ENCODE results near the gene XRCC2.

Gene XRCC2

DNA sequence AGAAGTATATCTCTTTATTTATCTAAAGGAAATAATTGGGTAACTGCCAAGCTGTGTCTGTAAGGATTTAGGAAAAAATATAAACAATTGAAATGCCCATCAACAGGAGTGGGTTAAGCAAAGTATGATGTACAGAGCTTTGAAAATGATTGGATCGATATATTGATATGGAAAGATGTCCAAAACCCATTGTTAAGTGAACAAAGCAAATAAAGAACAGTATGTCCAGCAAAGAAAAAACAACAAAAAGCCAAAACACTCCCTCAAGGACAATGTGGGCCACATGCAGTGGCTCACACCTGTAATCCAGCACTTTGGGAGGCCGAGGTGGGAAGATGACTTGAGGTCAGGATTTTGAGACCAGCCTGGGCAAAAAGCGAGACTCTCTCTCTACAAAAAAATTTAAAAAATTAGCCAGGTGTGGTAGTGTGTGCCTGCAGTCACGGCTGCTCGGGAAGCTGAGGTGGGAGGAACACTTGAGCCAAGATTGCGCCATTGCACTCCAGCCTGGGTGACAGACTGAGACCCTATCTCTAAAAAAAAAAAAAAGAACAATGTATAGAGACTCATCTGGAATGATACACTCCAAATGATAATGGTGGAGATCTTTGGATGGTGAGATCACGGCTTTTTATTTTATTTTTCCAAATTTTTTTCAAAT lies 37.9 kb downstream of the XRCC2 start:
- Histone ChIP-seq H3K4me3 (replicated peaks; ENCODE audit: insufficient read depth, low read length) (no peak overlapping the region), H3K27ac (replicated peaks) (no peak overlapping the region), H3K27me3 (ENCODE audit: insufficient read depth, poor library complexity, severe bottlenecking) (no peaks in the 10 kb centered on the region)
- TF ChIP-seq, protein P1, sequence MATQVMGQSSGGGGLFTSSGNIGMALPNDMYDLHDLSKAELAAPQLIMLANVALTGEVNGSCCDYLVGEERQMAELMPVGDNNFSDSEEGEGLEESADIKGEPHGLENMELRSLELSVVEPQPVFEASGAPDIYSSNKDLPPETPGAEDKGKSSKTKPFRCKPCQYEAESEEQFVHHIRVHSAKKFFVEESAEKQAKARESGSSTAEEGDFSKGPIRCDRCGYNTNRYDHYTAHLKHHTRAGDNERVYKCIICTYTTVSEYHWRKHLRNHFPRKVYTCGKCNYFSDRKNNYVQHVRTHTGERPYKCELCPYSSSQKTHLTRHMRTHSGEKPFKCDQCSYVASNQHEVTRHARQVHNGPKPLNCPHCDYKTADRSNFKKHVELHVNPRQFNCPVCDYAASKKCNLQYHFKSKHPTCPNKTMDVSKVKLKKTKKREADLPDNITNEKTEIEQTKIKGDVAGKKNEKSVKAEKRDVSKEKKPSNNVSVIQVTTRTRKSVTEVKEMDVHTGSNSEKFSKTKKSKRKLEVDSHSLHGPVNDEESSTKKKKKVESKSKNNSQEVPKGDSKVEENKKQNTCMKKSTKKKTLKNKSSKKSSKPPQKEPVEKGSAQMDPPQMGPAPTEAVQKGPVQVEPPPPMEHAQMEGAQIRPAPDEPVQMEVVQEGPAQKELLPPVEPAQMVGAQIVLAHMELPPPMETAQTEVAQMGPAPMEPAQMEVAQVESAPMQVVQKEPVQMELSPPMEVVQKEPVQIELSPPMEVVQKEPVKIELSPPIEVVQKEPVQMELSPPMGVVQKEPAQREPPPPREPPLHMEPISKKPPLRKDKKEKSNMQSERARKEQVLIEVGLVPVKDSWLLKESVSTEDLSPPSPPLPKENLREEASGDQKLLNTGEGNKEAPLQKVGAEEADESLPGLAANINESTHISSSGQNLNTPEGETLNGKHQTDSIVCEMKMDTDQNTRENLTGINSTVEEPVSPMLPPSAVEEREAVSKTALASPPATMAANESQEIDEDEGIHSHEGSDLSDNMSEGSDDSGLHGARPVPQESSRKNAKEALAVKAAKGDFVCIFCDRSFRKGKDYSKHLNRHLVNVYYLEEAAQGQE (IDR thresholded peaks at IDR 0.05; ENCODE audit: insufficient replicate concordance, low read depth): no peak
- TF ChIP-seq POLR2AphosphoS5 (IDR thresholded peaks at IDR 0.05; ENCODE audit: low read depth): no peak
- TF ChIP-seq SPI1 (IDR thresholded peaks at IDR 0.05; ENCODE audit: borderline replicate concordance, low read depth): no peak
- no peak for TF ChIP-seq GABPA (IDR thresholded peaks at IDR 0.05; ENCODE audit: low read depth)
- TF ChIP-seq, protein P2, sequence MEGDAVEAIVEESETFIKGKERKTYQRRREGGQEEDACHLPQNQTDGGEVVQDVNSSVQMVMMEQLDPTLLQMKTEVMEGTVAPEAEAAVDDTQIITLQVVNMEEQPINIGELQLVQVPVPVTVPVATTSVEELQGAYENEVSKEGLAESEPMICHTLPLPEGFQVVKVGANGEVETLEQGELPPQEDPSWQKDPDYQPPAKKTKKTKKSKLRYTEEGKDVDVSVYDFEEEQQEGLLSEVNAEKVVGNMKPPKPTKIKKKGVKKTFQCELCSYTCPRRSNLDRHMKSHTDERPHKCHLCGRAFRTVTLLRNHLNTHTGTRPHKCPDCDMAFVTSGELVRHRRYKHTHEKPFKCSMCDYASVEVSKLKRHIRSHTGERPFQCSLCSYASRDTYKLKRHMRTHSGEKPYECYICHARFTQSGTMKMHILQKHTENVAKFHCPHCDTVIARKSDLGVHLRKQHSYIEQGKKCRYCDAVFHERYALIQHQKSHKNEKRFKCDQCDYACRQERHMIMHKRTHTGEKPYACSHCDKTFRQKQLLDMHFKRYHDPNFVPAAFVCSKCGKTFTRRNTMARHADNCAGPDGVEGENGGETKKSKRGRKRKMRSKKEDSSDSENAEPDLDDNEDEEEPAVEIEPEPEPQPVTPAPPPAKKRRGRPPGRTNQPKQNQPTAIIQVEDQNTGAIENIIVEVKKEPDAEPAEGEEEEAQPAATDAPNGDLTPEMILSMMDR (IDR thresholded peaks at IDR 0.05; ENCODE audit: insufficient read depth, low read length): no peak
- no peak for DNase-seq (ENCODE audit: low read depth in 1 of 2, low spot score in 1 of 2)

DNA sequence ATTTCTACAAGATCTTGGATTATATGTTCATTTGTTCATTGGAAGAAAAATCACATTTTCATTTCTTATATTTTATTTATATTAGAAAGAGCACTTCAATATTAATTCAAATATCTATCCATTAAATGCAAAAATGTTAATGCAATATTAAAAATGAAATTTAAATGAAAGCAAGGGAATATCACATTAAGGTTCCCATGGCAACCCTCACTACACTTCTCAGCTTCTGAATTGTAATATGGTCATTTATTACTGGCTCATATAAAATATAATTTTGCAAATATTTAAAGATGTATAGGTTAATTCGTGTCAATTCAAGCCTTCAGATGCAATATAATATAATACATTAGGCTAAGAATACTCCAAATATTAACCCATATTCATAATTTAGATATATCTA lies 38.8 kb downstream of the XRCC2 start:
- H3K27ac ChIP-seq (replicated peaks): no peak overlapping the region

DNA sequence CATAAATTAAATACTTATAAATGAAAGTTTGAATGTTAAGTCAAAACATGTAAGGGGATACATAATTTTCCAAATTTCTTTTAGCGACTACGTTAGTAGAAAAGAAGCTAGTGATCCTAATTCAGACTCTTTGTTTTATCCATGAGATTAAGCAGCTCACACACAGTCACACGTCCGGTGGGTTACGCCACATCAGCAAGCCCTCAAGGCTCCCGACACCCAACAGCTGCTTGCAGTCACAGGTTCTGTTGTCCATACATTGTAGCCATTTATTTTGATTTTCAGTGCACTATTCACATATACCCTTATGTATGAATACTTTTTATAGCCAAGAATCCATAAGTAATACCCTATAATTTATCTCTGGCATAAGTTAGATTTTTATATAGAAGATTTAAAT lies 39.5 kb downstream of the XRCC2 start:
- H3K4me3 ChIP-seq (replicated peaks; ENCODE audit: insufficient read depth, low read length): no peak overlapping the region
- no peak overlapping the region for H3K27ac ChIP-seq (replicated peaks)
- TF ChIP-seq GABPA (IDR thresholded peaks at IDR 0.05; ENCODE audit: low read depth) (no peak), POLR2AphosphoS5 (IDR thresholded peaks at IDR 0.05; ENCODE audit: low read depth) (no peak), SPI1 (IDR thresholded peaks at IDR 0.05; ENCODE audit: borderline replicate concordance, low read depth) (no peak)
- TF ChIP-seq, protein P2 (IDR thresholded peaks at IDR 0.05; ENCODE audit: insufficient read depth, low read length): no peak
- TF ChIP-seq, protein P1 (IDR thresholded peaks at IDR 0.05; ENCODE audit: insufficient replicate concordance, low read depth): no peak
- no peaks in the 10 kb centered on the region for H3K27me3 ChIP-seq (ENCODE audit: insufficient read depth, poor library complexity, severe bottlenecking)
- DNase-seq (ENCODE audit: low read depth in 1 of 2, low spot score in 1 of 2): no peak

More for the DNA sequence above, 38.8 kb downstream of the XRCC2 start:
- Histone ChIP-seq H3K4me3 (replicated peaks; ENCODE audit: insufficient read depth, low read length) (no peak overlapping the region), H3K27me3 (ENCODE audit: insufficient read depth, poor library complexity, severe bottlenecking) (no peaks in the 10 kb centered on the region)
- TF ChIP-seq, protein P2 (IDR thresholded peaks at IDR 0.05; ENCODE audit: insufficient read depth, low read length): no peak
- TF ChIP-seq SPI1 (IDR thresholded peaks at IDR 0.05; ENCODE audit: borderline replicate concordance, low read depth) (no peak), GABPA (IDR thresholded peaks at IDR 0.05; ENCODE audit: low read depth) (no peak), POLR2AphosphoS5 (IDR thresholded peaks at IDR 0.05; ENCODE audit: low read depth) (no peak)
- TF ChIP-seq, protein P1 (IDR thresholded peaks at IDR 0.05; ENCODE audit: insufficient replicate concordance, low read depth): no peak
- no peak for DNase-seq (ENCODE audit: low read depth in 1 of 2, low spot score in 1 of 2)

Measured in HL-60 (cell line).